ENCODE data around the gene PYCARD.
"Not testable (repeated sequence)": the region's sequence is repeated elsewhere in the genome, so short reads cannot be mapped to it uniquely, and the experiment has no call there.

PYCARD gene

DNA sequence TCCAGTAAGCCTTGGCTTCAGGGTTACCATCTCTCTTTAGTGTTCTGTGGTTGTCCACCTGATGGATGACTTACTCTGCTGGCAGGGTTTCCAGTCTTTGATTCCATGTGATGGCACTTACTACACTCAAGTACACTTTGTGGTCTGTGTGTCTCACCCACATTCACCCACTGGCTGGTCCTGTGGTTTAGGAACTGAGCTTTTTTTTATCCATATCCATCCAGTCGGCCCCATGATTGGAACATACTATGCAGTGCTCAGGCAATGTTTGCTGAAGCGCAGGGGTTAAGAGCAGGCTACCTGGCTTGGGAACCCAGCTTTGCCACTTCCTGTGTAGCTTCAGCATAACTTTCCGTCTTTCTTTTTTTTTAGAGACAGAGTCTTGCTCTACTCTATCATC, 25.4 kb downstream of the PYCARD start:
- H3K4me1 ChIP-seq (ENCODE audit: insufficient read depth, low read length): peaks cover 15% of the 10 kb centered on the region
- no peak overlapping the region for H3K9ac ChIP-seq (ENCODE audit: low read length)
- H3K4me3 ChIP-seq (ENCODE audit: low read depth in 1 of 2, low read length in 2 of 2): no peak overlapping the region
- no peaks in the 10 kb centered on the region for H3K36me3 ChIP-seq (ENCODE audit: insufficient read depth, low read length)
- no peaks in the 10 kb centered on the region for H3K27me3 ChIP-seq (ENCODE audit: control insufficient read depth in 1 of 2, insufficient read depth in 2 of 2, low read length in 2 of 2)
- no peaks in the 10 kb centered on the region for H3K9me3 ChIP-seq (ENCODE audit: low read length)
- no peak overlapping the region for H3K27ac ChIP-seq (ENCODE audit: low read depth, low read length)

DNA sequence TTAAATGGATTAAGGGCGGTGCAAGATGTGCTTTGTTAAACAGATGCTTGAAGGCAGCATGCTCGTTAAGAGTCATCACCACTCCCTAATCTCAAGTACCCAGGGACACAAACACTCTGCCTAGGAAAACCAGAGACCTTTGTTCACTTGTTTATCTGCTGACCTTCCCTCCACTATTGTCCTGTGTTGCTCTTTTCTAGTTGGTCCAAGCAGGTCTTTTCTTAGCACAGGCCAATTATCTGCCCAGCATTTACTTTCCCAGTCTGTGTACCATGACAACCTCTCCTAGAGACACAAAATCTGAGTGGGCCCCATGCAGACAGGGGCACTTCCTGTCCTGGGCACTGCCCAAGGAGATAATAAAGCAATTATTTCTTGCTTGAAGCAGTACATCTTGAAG, 32.5 kb downstream of the PYCARD start:
- H3K36me3 ChIP-seq (ENCODE audit: insufficient read depth, low read length); H3K27ac ChIP-seq (ENCODE audit: low read depth, low read length): not testable (repeated sequence)

DNA sequence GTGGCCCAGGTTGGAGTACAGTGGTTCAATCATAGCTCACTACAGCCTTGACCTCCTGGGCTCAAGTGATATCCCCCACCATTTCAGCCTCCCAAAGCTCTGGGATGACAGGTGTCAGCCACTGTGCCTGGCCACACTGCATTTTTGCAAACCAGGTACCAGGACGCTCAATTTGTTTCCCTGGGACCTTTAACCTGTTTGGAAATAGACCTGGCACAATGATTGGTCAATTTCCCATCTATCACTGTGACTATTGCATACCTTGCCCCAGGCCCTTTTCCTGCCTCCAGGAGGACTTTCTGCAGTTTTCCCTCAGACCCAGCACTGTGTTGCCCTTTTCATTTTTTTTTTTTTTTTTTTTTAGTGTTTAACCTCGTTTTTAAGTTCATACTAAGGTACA, 33.7 kb downstream of the PYCARD start:
- H3K9me3 ChIP-seq (ENCODE audit: low read length): no peaks in the 10 kb centered on the region
- no peak overlapping the region for H3K9ac ChIP-seq (ENCODE audit: low read length)
- H3K4me3 ChIP-seq (ENCODE audit: low read depth in 1 of 2, low read length in 2 of 2): no peak overlapping the region
- H3K27ac ChIP-seq (ENCODE audit: low read depth, low read length): no peak overlapping the region
- H3K27me3 ChIP-seq (ENCODE audit: control insufficient read depth in 1 of 2, insufficient read depth in 2 of 2, low read length in 2 of 2): no peaks in the 10 kb centered on the region
- H3K4me1 ChIP-seq (ENCODE audit: insufficient read depth, low read length): no peaks in the 10 kb centered on the region
- no peaks in the 10 kb centered on the region for H3K36me3 ChIP-seq (ENCODE audit: insufficient read depth, low read length)

More for the DNA sequence above, 32.5 kb downstream of the PYCARD start:
- H3K27me3 ChIP-seq (ENCODE audit: control insufficient read depth in 1 of 2, insufficient read depth in 2 of 2, low read length in 2 of 2); H3K9me3 ChIP-seq (ENCODE audit: low read length); H3K4me1 ChIP-seq (ENCODE audit: insufficient read depth, low read length); H3K4me3 ChIP-seq (ENCODE audit: low read depth in 1 of 2, low read length in 2 of 2); H3K9ac ChIP-seq (ENCODE audit: low read length): not testable (repeated sequence)

DNA sequence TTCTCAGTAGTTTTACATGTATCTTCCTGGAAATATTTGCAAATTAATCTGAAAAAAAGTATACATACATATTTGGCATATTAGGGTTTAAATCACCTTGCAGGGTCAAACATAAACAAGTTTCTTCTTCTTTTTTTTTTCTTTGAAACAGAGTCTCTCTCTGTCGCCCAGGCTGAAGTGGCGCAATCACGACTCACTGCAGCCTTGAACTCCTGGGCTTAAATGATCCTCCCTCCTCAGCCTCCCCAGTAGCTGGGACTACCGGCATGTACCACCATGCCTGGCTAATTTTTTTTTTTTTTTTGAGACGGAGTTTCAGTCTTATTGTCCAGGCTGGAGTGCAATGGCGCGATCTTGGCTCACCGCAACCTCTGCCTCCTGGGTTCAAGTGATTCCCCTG, 35.2 kb downstream of the PYCARD start:
- Histone ChIP-seq H3K9me3 (ENCODE audit: low read length) (no peaks in the 10 kb centered on the region), H3K27me3 (ENCODE audit: control insufficient read depth in 1 of 2, insufficient read depth in 2 of 2, low read length in 2 of 2) (no peaks in the 10 kb centered on the region), H3K27ac (ENCODE audit: low read depth, low read length) (no peak overlapping the region), H3K4me3 (ENCODE audit: low read depth in 1 of 2, low read length in 2 of 2) (no peak overlapping the region), H3K36me3 (ENCODE audit: insufficient read depth, low read length) (no peaks in the 10 kb centered on the region), H3K9ac (ENCODE audit: low read length) (no peak overlapping the region), H3K4me1 (ENCODE audit: insufficient read depth, low read length) (no peaks in the 10 kb centered on the region)

DNA sequence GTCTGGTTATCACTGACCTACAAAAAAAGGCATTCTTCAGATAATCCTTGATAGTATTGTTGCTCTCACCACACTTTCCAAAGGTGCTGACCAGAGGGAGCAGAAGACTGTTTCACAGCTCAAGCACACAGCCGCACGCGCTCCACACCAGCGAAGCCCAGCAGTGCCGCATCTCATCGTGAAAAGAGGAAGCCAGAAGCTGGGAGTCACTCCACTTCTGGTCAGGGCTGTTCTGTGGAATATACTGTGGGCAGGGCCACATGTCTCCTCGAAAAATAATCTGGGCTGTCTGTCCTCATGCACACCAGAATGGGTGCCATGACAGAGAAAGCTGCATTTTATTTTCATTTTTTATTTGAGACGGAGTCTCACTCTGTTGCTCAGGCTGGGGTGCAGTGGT, 45.4 kb downstream of the PYCARD start:
- no peaks in the 10 kb centered on the region for H3K4me1 ChIP-seq (ENCODE audit: insufficient read depth, low read length)
- no peaks in the 10 kb centered on the region for H3K36me3 ChIP-seq (ENCODE audit: insufficient read depth, low read length)
- no peaks in the 10 kb centered on the region for H3K27me3 ChIP-seq (ENCODE audit: control insufficient read depth in 1 of 2, insufficient read depth in 2 of 2, low read length in 2 of 2)
- no peak overlapping the region for H3K4me3 ChIP-seq (ENCODE audit: low read depth in 1 of 2, low read length in 2 of 2)
- H3K27ac ChIP-seq (ENCODE audit: low read depth, low read length): no peak overlapping the region
- no peak overlapping the region for H3K9ac ChIP-seq (ENCODE audit: low read length)
- H3K9me3 ChIP-seq (ENCODE audit: low read length): no peaks in the 10 kb centered on the region
